Glomerular endothelial cell (primary cell): ENCODE data around the gene PRR9. TPM values are rescaled to one million over a fixed set of nuclear protein-coding genes. Genes with fewer than 3 reads are reported as not detected.

Experiments
- DNase-seq: peaks from one replicate; pipeline ENCODE4 v3.0.0-alpha.2; 2011; ENCODE audit warnings: low read depth, low spot score; ENCODE audit errors: extremely low read depth
- total RNA-seq: library from RNA; depleted of rRNA; stranded (reverse); fragments of >200 nt; gene quantifications from 2 replicates; pipeline ENCODE4 v1.2.3, GENCODE V29; 2015

PRR9 gene
- total RNA-seq, 1 donor from 2014 or later, result not detected

DNA sequence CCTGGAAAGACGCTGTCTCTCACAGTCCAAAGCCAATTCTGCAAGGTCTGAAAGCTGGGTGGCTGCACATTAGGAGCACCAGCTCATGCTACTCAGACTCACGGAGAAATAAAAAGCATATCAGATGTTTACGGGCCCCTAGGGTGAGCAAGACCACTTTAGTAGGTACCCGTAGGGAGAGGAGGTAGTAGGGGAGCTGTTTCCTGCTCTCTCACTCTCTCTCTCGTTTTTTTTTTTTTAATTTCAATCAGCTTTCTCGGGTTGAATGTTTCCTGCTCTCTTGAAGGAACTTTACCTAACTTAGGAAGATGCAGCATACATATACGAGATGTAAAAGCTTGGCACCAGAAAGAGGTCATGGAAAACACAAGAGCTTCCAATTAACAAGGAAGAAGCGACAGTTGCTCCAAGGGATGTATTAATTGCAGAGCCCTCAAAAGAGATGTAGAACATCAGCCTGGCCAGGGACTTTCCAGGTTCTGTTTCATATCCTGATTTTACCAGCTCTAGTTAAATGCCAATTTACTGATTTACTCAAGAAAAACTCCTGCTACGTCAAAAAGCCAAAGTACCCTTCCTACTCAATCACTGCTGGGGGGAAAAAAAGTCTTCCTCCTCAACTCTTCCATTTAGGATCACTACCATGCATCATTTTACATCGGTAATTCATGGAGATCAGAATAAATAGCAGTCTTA lies 45.2 kb downstream of the PRR9 start:
- DNase-seq, result no peak

DNA sequence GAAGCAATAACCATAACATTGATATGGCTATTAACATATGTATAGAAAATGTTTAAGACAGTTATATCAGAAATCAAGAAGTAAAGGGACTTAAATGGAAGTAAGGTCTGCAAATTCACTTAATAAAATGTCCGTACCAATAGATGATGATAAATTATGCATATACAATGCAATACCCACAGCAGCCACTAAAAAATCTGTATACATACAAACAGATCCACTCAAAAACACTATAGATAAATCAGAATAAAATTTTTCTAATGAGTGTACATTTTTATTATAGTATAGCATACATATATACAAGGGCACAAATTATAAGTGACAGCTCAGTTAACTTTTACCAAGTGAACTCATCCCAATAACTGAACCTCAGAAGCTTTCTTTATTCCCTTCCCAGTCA lies 48.1 kb downstream of the PRR9 start:
- DNase-seq, result no peak

Other genes starting within 250 kb of the PRR9 start
- not detected in 2 replicates for gene SPRR4, start 246.9 kb upstream of the PRR9 start, total RNA-seq
- gene SPRR1A, start 233.5 kb upstream of the PRR9 start, total RNA-seq, result not detected in 2 replicates
- not detected in 2 replicates for gene SPRR3, start 215.8 kb upstream of the PRR9 start, total RNA-seq
- gene SPRR1B, start 186.4 kb upstream of the PRR9 start, total RNA-seq, result not detected in 2 replicates
- gene SPRR2D, start 176.5 kb upstream of the PRR9 start, total RNA-seq, result not detected in 2 replicates
- not detected in 2 replicates for gene SPRR2A, start 160.1 kb upstream of the PRR9 start, total RNA-seq
- gene SPRR2B, start 146.0 kb upstream of the PRR9 start, total RNA-seq, result not detected in 2 replicates
- not detected in 2 replicates for gene SPRR2E, start 123.1 kb upstream of the PRR9 start, total RNA-seq
- not detected in 2 replicates for gene SPRR2F, start 104.1 kb upstream of the PRR9 start, total RNA-seq
- not detected in 2 replicates for gene SPRR2G, start 66.7 kb upstream of the PRR9 start, total RNA-seq
- not detected in 2 replicates for gene LELP1, start 14.2 kb upstream of the PRR9 start, total RNA-seq
- not detected in 2 replicates for gene LORICRIN, start 42.1 kb downstream of the PRR9 start, total RNA-seq
- gene PGLYRP3, start 95.4 kb downstream of the PRR9 start, total RNA-seq, result not detected in 2 replicates
- gene PGLYRP4, start 131.3 kb downstream of the PRR9 start, total RNA-seq, result not detected in 2 replicates
- not detected in 2 replicates for gene S100A9, start 140.3 kb downstream of the PRR9 start, total RNA-seq
- gene S100A12, start 158.0 kb downstream of the PRR9 start, total RNA-seq, result not detected in 2 replicates
- gene S100A8, start 173.5 kb downstream of the PRR9 start, total RNA-seq, result not detected in 2 replicates
- not detected in 2 replicates for gene S100A7A, start 198.9 kb downstream of the PRR9 start, total RNA-seq
- gene S100A7, start 243.1 kb downstream of the PRR9 start, total RNA-seq, result not detected in 2 replicates